ENCODE measurements around the gene UGT2B28.
"Not testable (repeated sequence)": the region's sequence is repeated elsewhere in the genome, so short reads cannot be mapped to it uniquely, and the experiment has no call there.

DNA sequence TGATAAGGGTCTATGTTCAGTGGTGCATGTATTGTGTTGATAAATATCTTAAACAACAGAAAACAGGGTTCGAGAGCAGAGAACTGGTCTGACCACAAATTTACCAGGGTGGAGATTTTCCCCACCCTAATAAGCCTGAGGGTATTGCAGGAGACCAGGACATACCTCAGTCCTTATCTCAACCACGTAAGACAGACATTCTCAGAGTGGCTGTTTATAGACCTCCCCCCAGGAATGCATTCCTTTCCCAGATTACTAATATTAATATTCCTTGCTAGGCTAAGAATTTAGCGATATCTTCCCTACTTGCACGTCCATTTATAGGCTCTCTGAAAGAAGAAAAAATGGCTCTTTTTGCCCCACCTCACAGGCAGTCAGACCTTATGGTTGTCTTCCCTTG lies 16.1 kb downstream of the UGT2B28 start:
- TF ChIP-seq, protein P1, sequence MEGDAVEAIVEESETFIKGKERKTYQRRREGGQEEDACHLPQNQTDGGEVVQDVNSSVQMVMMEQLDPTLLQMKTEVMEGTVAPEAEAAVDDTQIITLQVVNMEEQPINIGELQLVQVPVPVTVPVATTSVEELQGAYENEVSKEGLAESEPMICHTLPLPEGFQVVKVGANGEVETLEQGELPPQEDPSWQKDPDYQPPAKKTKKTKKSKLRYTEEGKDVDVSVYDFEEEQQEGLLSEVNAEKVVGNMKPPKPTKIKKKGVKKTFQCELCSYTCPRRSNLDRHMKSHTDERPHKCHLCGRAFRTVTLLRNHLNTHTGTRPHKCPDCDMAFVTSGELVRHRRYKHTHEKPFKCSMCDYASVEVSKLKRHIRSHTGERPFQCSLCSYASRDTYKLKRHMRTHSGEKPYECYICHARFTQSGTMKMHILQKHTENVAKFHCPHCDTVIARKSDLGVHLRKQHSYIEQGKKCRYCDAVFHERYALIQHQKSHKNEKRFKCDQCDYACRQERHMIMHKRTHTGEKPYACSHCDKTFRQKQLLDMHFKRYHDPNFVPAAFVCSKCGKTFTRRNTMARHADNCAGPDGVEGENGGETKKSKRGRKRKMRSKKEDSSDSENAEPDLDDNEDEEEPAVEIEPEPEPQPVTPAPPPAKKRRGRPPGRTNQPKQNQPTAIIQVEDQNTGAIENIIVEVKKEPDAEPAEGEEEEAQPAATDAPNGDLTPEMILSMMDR (tag by site-specific recombination; IDR thresholded peaks at IDR 0.05): not testable (repeated sequence)
- not testable (repeated sequence) for TF ChIP-seq ZNF658 (tag by site-specific recombination; IDR thresholded peaks at IDR 0.05); MYNN (tag by site-specific recombination; IDR thresholded peaks at IDR 0.05; ENCODE audit: borderline replicate concordance); ZNF600 (tag by site-specific recombination; IDR thresholded peaks at IDR 0.05); YY1 (tag by site-specific recombination; IDR thresholded peaks at IDR 0.05); ZNF558 (tag by site-specific recombination; IDR thresholded peaks at IDR 0.05); ZNF155 (tag by site-specific recombination; IDR thresholded peaks at IDR 0.05)

All from HEK293 (cell line).